MV-4-11 (cell line): Measurements from ENCODE around the gene LMBRD1.
"Not testable (repeated sequence)": the region's sequence is repeated elsewhere in the genome, so short reads cannot be mapped to it uniquely, and the experiment has no call there.

Experiments
- DNase-seq: peaks from one replicate; lab custom pipeline; 2025; lab: John Stamatoyannopoulos, UW

Gene LMBRD1

GRCh38 chr6:69796642-69797390 is at the start of gene LMBRD1:
TSS of gene LMBRD1 (minus strand) at chr6:69797010. CDS start at chr6:69796881, 129 bp downstream.
- peak; percentile 95 for DNase-seq

- DNase-seq: no peak
Measured at GRCh38 chr6:69846312-69846711, 49.5 kb upstream of the LMBRD1 start.

GRCh38 chr6:69843189-69843588 is 46.4 kb upstream of the LMBRD1 start:
- DNase-seq: no peak

- no peak for DNase-seq
Measured at GRCh38 chr6:69841862-69842261, 45.1 kb upstream of the LMBRD1 start.

GRCh38 chr6:69835414-69836179 is 38.8 kb upstream of the LMBRD1 start:
- DNase-seq: peak; percentile 47

- no peak for DNase-seq
Measured at GRCh38 chr6:69832558-69832957, 35.7 kb upstream of the LMBRD1 start.

- no peak for DNase-seq
Measured at GRCh38 chr6:69827276-69827893, 30.6 kb upstream of the LMBRD1 start.

GRCh38 chr6:69825904-69826303 is 29.1 kb upstream of the LMBRD1 start:
- no peak for DNase-seq

GRCh38 chr6:69824355-69824754 is 27.5 kb upstream of the LMBRD1 start:
- not testable (repeated sequence) for DNase-seq

- DNase-seq: no peak
Measured at GRCh38 chr6:69820438-69820837, 23.6 kb upstream of the LMBRD1 start.

- no peak for DNase-seq
Measured at GRCh38 chr6:69820018-69820417, 23.2 kb upstream of the LMBRD1 start.

GRCh38 chr6:69819138-69819537 is 22.3 kb upstream of the LMBRD1 start:
- DNase-seq: no peak

- DNase-seq: no peak
Measured at GRCh38 chr6:69818223-69818930, 21.6 kb upstream of the LMBRD1 start.

- no peak for DNase-seq
Measured at GRCh38 chr6:69817358-69817757, 20.5 kb upstream of the LMBRD1 start.

- DNase-seq: no peak
Measured at GRCh38 chr6:69816569-69816968, 19.8 kb upstream of the LMBRD1 start.

- no peak for DNase-seq
Measured at GRCh38 chr6:69816026-69816425, 19.2 kb upstream of the LMBRD1 start.

- DNase-seq: peak; percentile 69
Measured at GRCh38 chr6:69813508-69813907, 16.7 kb upstream of the LMBRD1 start.

- no peak for DNase-seq
Measured at GRCh38 chr6:69812746-69813427, 16.1 kb upstream of the LMBRD1 start.

- DNase-seq: no peak
Measured at GRCh38 chr6:69802995-69803394, 6.2 kb upstream of the LMBRD1 start.

- no peak for DNase-seq
Measured at GRCh38 chr6:69801711-69802110, 4.9 kb upstream of the LMBRD1 start.

- DNase-seq: no peak
Measured at GRCh38 chr6:69801225-69801624, 4.4 kb upstream of the LMBRD1 start.

GRCh38 chr6:69798796-69799195 is 2.0 kb upstream of the LMBRD1 start:
- DNase-seq: not testable (repeated sequence)
